ENCODE results near the gene PLOD3.

PLOD3 gene

GRCh38 chr7:101164071-101164840, 53.1 kb downstream of the PLOD3 start:
- DNase-seq (ENCODE audit: low read depth in 3 of 3), result no peak

DNA sequence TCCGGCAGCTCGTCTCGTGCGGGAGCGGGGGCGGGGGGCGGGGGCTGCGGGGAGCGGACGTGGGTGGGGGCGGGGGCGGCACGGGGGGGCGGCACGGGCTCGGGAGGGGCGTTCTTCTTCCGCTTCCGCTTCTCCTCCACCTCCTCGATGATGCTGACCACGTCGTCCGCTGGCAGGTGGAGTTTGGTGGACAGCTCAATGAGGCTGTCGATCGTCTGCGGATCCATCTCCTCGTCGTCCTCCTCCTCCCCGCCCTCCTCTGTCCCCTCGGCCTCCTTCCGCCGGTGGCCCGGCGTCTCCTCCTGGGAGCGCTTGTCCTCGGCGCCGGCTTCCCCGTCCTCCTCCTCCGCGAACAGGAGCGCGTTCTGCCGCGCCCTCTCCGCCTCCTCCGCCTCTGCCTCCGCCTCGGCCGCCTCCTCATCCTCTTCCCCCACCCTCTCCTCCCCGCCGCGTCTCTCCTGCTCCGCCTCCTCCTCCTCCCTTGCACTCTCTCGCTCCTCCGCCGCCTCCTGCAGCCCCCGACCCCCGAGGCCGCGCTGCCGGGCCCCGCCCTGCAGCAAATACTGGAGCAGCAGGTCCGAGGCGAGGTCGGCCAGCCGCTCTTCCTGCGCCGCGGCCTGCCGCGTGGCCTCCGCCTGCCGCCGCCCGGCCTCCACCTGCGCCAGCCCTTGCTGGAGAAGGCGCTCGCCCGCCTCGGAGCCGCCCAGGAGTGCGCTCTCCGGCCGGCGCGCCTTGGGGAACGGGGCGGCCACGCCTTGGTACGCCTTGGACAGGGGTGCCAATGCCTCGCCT, 53.9 kb downstream of the PLOD3 start:
- DNase-seq (ENCODE audit: low read depth in 3 of 3), result no peak

DNA sequence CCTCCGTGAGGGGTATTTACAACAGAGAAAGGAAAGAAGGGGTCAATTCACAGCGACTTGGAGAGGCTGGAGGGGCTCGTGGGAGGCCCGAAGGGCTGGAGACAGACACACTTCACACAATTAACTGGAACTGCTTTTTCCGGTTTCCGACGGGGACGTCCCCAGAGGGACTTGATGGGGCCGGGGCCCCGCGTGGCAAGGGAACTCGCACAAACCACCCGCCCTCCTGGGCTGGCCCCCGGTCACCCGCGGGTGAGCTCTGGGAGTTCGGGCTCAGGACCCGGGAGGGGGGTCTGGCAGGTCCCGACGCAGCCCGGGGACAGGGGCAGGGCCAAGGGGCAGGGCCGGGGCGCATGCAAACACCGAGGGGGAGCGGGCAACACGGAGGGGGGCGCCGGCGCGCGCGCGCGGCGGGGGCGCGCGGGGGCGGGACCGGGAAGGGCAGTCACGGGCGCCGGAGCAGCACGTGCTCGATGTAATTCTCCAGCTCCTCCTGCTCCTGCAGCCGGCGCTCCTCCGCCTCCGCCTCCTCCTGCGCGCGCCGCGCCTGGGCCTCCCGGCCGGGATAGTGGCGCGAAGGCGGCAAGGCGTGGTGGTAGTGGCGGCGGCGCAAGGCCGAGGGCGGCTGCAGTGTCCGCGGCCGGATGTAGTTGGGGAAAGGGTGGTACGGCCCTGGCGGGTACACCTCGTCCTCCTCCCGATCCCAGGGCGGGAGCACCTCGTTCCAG, 54.7 kb downstream of the PLOD3 start:
- no peak for DNase-seq (ENCODE audit: low read depth in 3 of 3)

- DNase-seq (ENCODE audit: low read depth in 3 of 3), result no peak
Observed at GRCh38 chr7:101161692-101162471, 55.5 kb downstream of the PLOD3 start.

- no peak for DNase-seq (ENCODE audit: low read depth in 3 of 3)
Observed at GRCh38 chr7:101160910-101161309, 56.5 kb downstream of the PLOD3 start.

DNA sequence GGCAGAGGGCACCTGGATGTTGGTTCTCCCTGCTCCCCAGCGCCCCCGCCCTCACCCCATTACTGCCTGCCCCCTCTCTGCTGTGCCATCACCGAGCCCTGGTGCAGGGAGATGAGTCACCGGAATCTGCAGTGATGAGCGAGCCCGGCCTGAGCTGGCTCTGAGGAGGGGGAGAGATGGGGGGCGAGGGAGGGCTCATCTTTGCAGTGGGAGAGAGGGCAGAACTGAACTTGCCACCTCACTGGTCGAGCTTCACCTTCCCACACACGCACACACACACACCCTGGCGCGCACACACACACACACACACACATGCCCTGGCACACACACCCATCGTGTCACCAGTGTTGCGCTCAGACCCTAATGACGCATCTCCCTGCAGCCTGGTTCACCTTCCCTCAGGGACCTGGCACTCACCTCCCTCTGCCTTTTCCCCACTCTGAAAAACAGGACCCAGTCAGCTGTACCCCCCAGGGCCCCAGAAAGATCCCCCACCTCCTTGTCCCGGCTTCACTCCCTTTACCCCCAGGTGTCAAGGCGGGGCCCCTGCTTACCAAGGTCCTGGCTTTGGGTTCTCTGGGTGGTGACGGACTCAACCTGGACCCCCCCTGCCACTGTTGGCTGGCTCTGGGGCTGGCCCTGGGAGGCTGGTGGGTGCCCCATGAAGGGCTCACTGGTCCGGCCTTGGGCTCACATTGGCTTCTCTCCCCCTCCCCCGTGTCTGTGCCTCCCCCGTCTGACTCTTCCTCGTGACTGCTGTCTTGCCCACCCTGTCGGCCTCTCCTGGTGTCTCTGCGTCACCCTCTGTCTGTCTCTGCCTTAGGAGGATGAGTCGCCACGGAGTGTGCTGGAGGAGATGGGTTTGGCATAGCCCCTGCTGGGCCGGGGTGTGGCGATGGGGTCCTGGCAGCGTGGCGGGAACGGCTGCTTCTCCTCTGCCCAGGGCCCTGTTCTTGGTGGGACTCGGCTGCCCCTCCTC, 57.4 kb downstream of the PLOD3 start:
- DNase-seq (ENCODE audit: low read depth in 3 of 3), result no peak

GRCh38 chr7:101156866-101157589, 60.4 kb downstream of the PLOD3 start:
- no peak for DNase-seq (ENCODE audit: low read depth in 3 of 3)

GRCh38 chr7:101156277-101156676, 61.1 kb downstream of the PLOD3 start:
- DNase-seq (ENCODE audit: low read depth in 3 of 3), result no peak
